Mesenchymal stem cell (in vitro differentiated cells and primary cell): ENCODE results near the gene NT5C.

Source experiments
- DNase-seq: peaks from one replicate; pipeline ENCODE4 v3.0.0-alpha.2; 2013
- H2AFZ ChIP-seq: one replicate; pipeline ENCODE4 v1.6.1; 2013; ENCODE audit warnings: low read depth, mild to moderate bottlenecking, control low read depth, inconsistent platforms, low read length, moderate library complexity
- H2AK5ac ChIP-seq: 2 replicates; pipeline ENCODE4 v1.6.1; 2013; ENCODE audit warnings: low read length, moderate library complexity, mild to moderate bottlenecking, inconsistent platforms; ENCODE audit not compliant: severe bottlenecking
- H2BK120ac ChIP-seq: one replicate; pipeline ENCODE4 v1.6.1; 2013; ENCODE audit warnings: low read depth, mild to moderate bottlenecking, inconsistent platforms, low read length, moderate library complexity
- H2BK12ac ChIP-seq, 2 experiments: one replicate each; pipeline ENCODE4 v1.6.1; 2013; ENCODE audit warnings: inconsistent platforms in 2 of 2, low read length in 2 of 2, mild to moderate bottlenecking in 2 of 2, moderate library complexity in 2 of 2, control low read depth in 1 of 2
- H2BK15ac ChIP-seq: one replicate; pipeline ENCODE4 v1.6.1; 2013; ENCODE audit warnings: mild to moderate bottlenecking, low read depth, inconsistent platforms; ENCODE audit not compliant: poor library complexity, severe bottlenecking
- H2BK5ac ChIP-seq: 2 replicates; pipeline ENCODE4 v1.6.1; 2013; ENCODE audit warnings: low read depth, mild to moderate bottlenecking, low read length, control low read depth, inconsistent platforms; ENCODE audit not compliant: poor library complexity, severe bottlenecking
- H3K14ac ChIP-seq, 2 experiments: one replicate each; pipeline ENCODE4 v1.6.1; 2013; ENCODE audit warnings: inconsistent platforms in 2 of 2, low read length in 2 of 2, control low read depth in 1 of 2, mild to moderate bottlenecking in 1 of 2, moderate library complexity in 1 of 2
- H3K18ac ChIP-seq, 2 experiments: one replicate each; pipeline ENCODE4 v1.6.1; 2013; ENCODE audit warnings: inconsistent platforms in 2 of 2, low read length in 2 of 2, control low read depth in 1 of 2, low read depth in 1 of 2, mild to moderate bottlenecking in 1 of 2
- H3K23ac ChIP-seq, 2 experiments: one replicate each; pipeline ENCODE4 v1.6.1; 2013; ENCODE audit warnings: inconsistent platforms in 2 of 2, low read length in 2 of 2, mild to moderate bottlenecking in 2 of 2, moderate library complexity in 2 of 2, control low read depth in 1 of 2
- H3K27ac ChIP-seq: 2 replicates; pipeline ENCODE4 v1.5.1; 2013; ENCODE audit warnings: mild to moderate bottlenecking, moderate library complexity, low read length, control low read depth, inconsistent platforms; ENCODE audit not compliant: poor library complexity, severe bottlenecking
- H3K27me3 ChIP-seq, 2 experiments: 2 replicates each; pipeline versions ENCODE4 v1.6.1 to v1.7.0; 2013; ENCODE audit warnings: low read length in 2 of 2, mild to moderate bottlenecking in 2 of 2, moderate library complexity in 2 of 2, control low read depth in 1 of 2, inconsistent platforms in 1 of 2; ENCODE audit not compliant: control insufficient read depth in 1 of 2, insufficient read depth in 1 of 2
- H3K36me3 ChIP-seq, 2 experiments: 2 replicates each; pipeline versions ENCODE4 v1.6.1 to v1.7.0; 2013; ENCODE audit warnings: low read length in 2 of 2, control low read depth in 1 of 2, inconsistent platforms in 1 of 2, low read depth in 1 of 2, mild to moderate bottlenecking in 1 of 2; ENCODE audit not compliant: insufficient read depth in 2 of 2, control insufficient read depth in 1 of 2
- H3K4ac ChIP-seq, 2 experiments: one replicate each; pipeline ENCODE4 v1.6.1; 2013; ENCODE audit warnings: inconsistent platforms in 2 of 2, low read length in 2 of 2, mild to moderate bottlenecking in 2 of 2, moderate library complexity in 2 of 2, control low read depth in 1 of 2, low read depth in 1 of 2
- H3K4me1 ChIP-seq: 2 replicates; pipeline ENCODE4 v1.6.1; 2013; ENCODE audit warnings: low read depth, low read length, control low read depth; ENCODE audit not compliant: control insufficient read depth, insufficient read depth
- H3K4me2 ChIP-seq: 2 replicates; pipeline ENCODE4 v1.6.1; 2013; ENCODE audit warnings: low read length, mild to moderate bottlenecking, inconsistent platforms; ENCODE audit not compliant: poor library complexity, severe bottlenecking
- H3K4me3 ChIP-seq, 2 experiments: 2 replicates each; pipeline versions ENCODE4 v1.5.1 to v1.7.0; 2013; ENCODE audit warnings: low read length in 2 of 2, mild to moderate bottlenecking in 2 of 2, control low read depth in 1 of 2, low read depth in 1 of 2; ENCODE audit not compliant: insufficient read depth in 1 of 2
- H3K79me1 ChIP-seq: replicated peaks from 2 replicates; pipeline ENCODE4 v1.6.1; 2013; ENCODE audit warnings: mild to moderate bottlenecking, control low read depth, low read length, inconsistent platforms; ENCODE audit not compliant: poor library complexity, severe bottlenecking
- H3K9ac ChIP-seq: 2 replicates; pipeline ENCODE4 v1.7.0; 2013; ENCODE audit warnings: mild to moderate bottlenecking, low read length, moderate library complexity
- H3K9me3 ChIP-seq: 2 replicates; pipeline ENCODE4 v1.7.0; 2013; ENCODE audit warnings: mild to moderate bottlenecking, low read length; ENCODE audit not compliant: control insufficient read depth
- H4K8ac ChIP-seq: one replicate; pipeline ENCODE4 v1.6.1; 2013; ENCODE audit warnings: inconsistent platforms, mild to moderate bottlenecking, low read length, moderate library complexity
- H4K91ac ChIP-seq: one replicate; pipeline ENCODE4 v1.6.1; 2013; ENCODE audit warnings: mild to moderate bottlenecking, low read length, inconsistent platforms
- WGBS: methylation state at CpG from one replicate; pipeline ENCODE4 v1.1.7; 2013; ENCODE audit warnings: mixed read lengths; 5-methylcytosine and 5-hydroxymethylcytosine counted together

NT5C gene

DNA sequence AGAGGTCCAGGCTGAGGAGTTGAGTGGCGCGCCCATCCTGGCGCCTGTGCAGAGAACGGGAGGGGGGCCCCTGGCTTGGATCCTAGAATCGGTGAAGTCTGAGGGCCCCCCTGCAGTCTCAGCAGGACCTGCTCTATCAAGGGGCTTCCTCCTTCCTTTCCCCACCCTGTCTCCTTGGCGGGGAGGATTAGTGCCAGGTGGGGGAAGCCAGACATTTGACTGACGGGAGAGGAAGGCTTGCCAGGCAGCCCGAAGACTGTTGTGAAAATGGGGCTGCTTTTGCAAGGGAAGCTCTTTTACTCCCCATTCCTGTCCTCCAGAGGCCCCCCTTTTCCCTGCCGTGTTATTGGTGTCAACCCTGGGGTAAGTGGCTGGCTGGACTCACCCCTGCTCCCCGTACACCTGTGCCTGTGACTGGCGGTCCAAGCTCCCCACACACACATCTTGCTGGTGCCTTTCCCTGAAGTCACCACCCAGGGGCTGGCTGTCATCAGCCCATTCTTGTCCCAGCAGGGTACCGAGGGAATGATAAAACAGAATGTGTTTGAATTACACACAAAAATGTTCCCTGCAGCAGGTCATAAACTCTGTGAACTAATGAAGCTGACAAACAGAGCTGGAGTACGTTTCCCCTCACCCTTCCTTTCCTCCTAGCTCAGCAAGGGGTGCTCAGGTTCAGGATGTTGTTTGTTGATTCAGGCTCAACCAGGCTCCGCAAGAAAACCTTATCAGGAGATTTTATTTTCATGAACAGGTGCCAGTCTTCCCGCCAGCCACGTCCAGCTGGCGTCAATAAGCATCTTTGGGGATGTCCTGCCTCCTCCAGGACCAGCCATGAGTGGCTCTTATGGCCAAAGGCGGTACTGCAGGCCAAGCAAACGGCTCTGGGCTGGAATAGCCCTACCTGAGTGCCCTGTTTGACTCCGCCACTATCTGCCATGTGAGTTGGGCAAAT is 26.1 kb downstream of the NT5C start:
- peak; percentile 56 for DNase-seq
- H3K4ac ChIP-seq, result no peak overlapping the region
- H3K27me3 ChIP-seq, result no peaks in the 10 kb centered on the region
- H2BK12ac ChIP-seq, result no peak overlapping the region
- no peak overlapping the region for H2BK15ac ChIP-seq
- no peak overlapping the region for H2BK5ac ChIP-seq
- no peak overlapping the region for H3K4me2 ChIP-seq
- H3K14ac ChIP-seq, result no peak overlapping the region
- peaks cover 3% of the 10 kb centered on the region for H3K79me1 ChIP-seq
- no peak overlapping the region for H3K4me3 ChIP-seq
- no peak overlapping the region for H4K8ac ChIP-seq
- H2AFZ ChIP-seq, result no peak overlapping the region
- 68% methylated on average over 18 of the region's 20 CpGs for WGBS
- H3K4me1 ChIP-seq, result peaks cover 21% of the 10 kb centered on the region
- H3K27ac ChIP-seq, result peak overlapping the region; percentile 20
- H3K23ac ChIP-seq, result no peak overlapping the region
- H3K36me3 ChIP-seq, result peaks cover 7 to 28% of the 10 kb centered on the region in 2 experiments
- no peak overlapping the region for H3K9ac ChIP-seq
- H3K9me3 ChIP-seq, result no peaks in the 10 kb centered on the region
- no peak overlapping the region for H3K18ac ChIP-seq
- peak overlapping the region; percentile 26 for H2AK5ac ChIP-seq
- no peak overlapping the region for H2BK120ac ChIP-seq
- no peak overlapping the region for H4K91ac ChIP-seq

DNA sequence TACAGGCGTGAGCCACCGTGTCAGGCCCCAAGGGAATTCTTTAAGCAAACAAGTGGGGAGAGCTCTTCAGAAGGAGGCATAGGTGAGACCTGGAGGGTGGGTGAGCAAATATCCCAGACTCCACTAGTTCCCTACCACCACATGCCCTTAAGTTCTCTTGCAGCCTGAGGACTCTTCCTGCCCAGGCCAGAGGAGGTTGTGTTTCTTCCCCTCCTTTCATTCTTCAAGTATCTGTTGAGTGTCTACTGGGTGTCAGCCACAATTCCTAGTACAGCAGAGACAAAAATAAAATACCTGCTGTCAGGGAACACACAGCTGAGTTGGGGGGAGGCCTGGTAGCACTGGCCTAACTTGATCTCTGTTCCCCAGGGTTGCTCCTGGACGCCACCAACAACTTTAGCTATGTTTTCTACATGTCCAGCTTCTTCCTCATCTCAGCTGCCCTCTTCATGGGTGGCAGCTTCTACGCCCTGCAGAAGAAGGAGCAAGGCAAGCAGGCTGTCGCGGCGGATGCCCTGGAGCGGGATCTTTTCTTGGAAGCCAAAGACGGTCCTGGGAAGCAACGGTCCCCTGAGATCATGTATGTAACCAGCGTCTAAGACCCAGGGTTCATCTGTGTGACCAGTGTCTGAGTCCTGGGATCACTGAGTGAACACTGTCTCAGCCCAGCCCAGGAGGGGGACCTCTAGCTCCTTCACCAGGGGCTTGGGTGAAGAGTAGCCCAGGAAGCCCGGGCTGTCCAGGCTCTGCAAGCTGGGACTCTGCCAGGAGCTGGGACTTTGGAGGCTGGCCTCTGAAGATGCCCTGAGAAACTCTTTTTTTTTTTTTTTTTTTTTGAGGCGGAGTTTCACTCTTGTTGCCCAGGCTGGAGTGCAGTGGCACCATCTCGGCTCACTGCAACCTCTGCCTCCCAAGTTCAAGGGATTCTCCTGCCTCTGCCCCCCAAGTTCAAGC is 27.7 kb downstream of the NT5C start:
- H3K14ac ChIP-seq, result no peak overlapping the region
- H3K4me3 ChIP-seq, result no peak overlapping the region
- no peak for DNase-seq
- peaks cover 6% of the 10 kb centered on the region for H3K79me1 ChIP-seq
- no peaks in the 10 kb centered on the region for H3K27me3 ChIP-seq
- H3K9ac ChIP-seq, result no peak overlapping the region
- no peak overlapping the region for H3K27ac ChIP-seq
- no peaks in the 10 kb centered on the region for H3K9me3 ChIP-seq
- WGBS, result 92% methylated on average over 10 of the region's 14 CpGs
- H2AK5ac ChIP-seq, result no peak overlapping the region
- no peak overlapping the region for H3K4ac ChIP-seq
- peaks cover 19 to 44% of the 10 kb centered on the region in 2 experiments for H3K36me3 ChIP-seq
- H3K4me1 ChIP-seq, result peaks cover 12% of the 10 kb centered on the region
- H3K18ac ChIP-seq, result no peak overlapping the region
- no peak overlapping the region for H2BK5ac ChIP-seq
- H2BK12ac ChIP-seq, result no peak overlapping the region
- no peak overlapping the region for H2BK120ac ChIP-seq
- no peak overlapping the region for H2BK15ac ChIP-seq
- H4K91ac ChIP-seq, result no peak overlapping the region
- H3K4me2 ChIP-seq, result no peak overlapping the region
- no peak overlapping the region for H3K23ac ChIP-seq
- H4K8ac ChIP-seq, result no peak overlapping the region
- H2AFZ ChIP-seq, result no peak overlapping the region

DNA sequence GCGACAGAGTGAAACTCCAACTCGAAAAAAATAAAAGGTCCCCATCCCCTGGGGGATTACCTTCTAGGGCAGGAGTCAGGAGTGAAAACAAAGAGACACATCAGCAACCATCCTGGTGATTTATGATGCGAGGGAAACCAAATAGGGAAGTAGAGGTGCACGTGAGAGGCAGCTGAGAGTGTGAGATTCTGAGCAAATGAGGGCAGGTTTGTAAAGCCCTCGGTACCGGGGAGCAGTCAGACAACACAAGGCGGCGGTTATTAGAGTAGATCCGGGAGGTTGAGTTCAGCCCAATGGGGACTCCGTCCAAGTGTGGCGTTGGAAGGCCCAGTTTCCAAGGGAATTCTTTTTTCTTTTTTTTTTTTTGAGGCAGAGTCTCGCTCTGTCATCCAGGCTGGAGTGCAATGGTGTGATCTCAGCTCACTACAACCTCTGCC is 29.1 kb downstream of the NT5C start:
- H3K27ac ChIP-seq, result no peak overlapping the region
- H3K4me2 ChIP-seq, result no peak overlapping the region
- no peak overlapping the region for H4K91ac ChIP-seq
- H3K79me1 ChIP-seq, result peaks cover 6% of the 10 kb centered on the region
- no peak overlapping the region for H2BK5ac ChIP-seq
- no peak overlapping the region for H4K8ac ChIP-seq
- H3K4ac ChIP-seq, result no peak overlapping the region
- DNase-seq, result no peak
- H2BK15ac ChIP-seq, result no peak overlapping the region
- WGBS, result 96% methylated on average over 12 of the region's 12 CpGs
- peaks cover 14% of the 10 kb centered on the region for H3K4me1 ChIP-seq
- H3K18ac ChIP-seq, result no peak overlapping the region
- no peak overlapping the region for H3K9ac ChIP-seq
- no peaks in the 10 kb centered on the region for H3K9me3 ChIP-seq
- no peak overlapping the region for H2BK120ac ChIP-seq
- H3K14ac ChIP-seq, result no peak overlapping the region
- no peak overlapping the region for H2AK5ac ChIP-seq
- no peak overlapping the region for H3K4me3 ChIP-seq
- H3K36me3 ChIP-seq, result peaks cover 22 to 56% of the 10 kb centered on the region in 2 experiments
- no peaks in the 10 kb centered on the region for H3K27me3 ChIP-seq
- no peak overlapping the region for H2BK12ac ChIP-seq
- H2AFZ ChIP-seq, result no peak overlapping the region
- H3K23ac ChIP-seq, result no peak overlapping the region
